ENCODE data around the gene PZP. TPM values are rescaled to one million over a fixed set of nuclear protein-coding genes. Genes with fewer than 3 reads are reported as not detected.
A peak's percentile ranks its signal among the peaks of the same experiment; 100 is the strongest.
"Not testable (repeated sequence)": the region's sequence is repeated elsewhere in the genome, so short reads cannot be mapped to it uniquely, and the experiment has no call there.

PZP gene
- total RNA-seq, 1 experiment from 2014 or later: not detected

- no peak for DNase-seq
- no peak overlapping the region for H3K4me3 ChIP-seq (ENCODE audit: insufficient read depth, low read depth, low read length)
- no peaks in the 10 kb centered on the region for H3K36me3 ChIP-seq (replicated peaks; ENCODE audit: control insufficient read depth, insufficient read depth, low read length)
- H3K27me3 ChIP-seq (ENCODE audit: control insufficient read depth, insufficient read depth, low read length): no peaks in the 10 kb centered on the region
Observed at GRCh38 chr12:9227950-9228349, 19.8 kb upstream of the PZP start.

GRCh38 chr12:9223830-9224229, 15.6 kb upstream of the PZP start:
- no peak for DNase-seq
- no peaks in the 10 kb centered on the region for H3K36me3 ChIP-seq (replicated peaks; ENCODE audit: control insufficient read depth, insufficient read depth, low read length)

GRCh38 chr12:9221483-9221882, 13.3 kb upstream of the PZP start:
- no peaks in the 10 kb centered on the region for H3K36me3 ChIP-seq (replicated peaks; ENCODE audit: control insufficient read depth, insufficient read depth, low read length)
- H3K27me3 ChIP-seq (ENCODE audit: control insufficient read depth, insufficient read depth, low read length): no peaks in the 10 kb centered on the region
- no peak overlapping the region for H3K4me3 ChIP-seq (ENCODE audit: insufficient read depth, low read depth, low read length)
- no peak for DNase-seq

More at GRCh38 chr12:9223830-9224229, 15.6 kb upstream of the PZP start:
- Histone ChIP-seq H3K27me3 (ENCODE audit: control insufficient read depth, insufficient read depth, low read length) (no peaks in the 10 kb centered on the region), H3K4me3 (ENCODE audit: insufficient read depth, low read depth, low read length) (no peak overlapping the region)

GRCh38 chr12:9221011-9221410, 12.8 kb upstream of the PZP start:
- DNase-seq; H3K36me3 ChIP-seq (replicated peaks; ENCODE audit: control insufficient read depth, insufficient read depth, low read length); H3K27me3 ChIP-seq (ENCODE audit: control insufficient read depth, insufficient read depth, low read length); H3K4me3 ChIP-seq (ENCODE audit: insufficient read depth, low read depth, low read length): not testable (repeated sequence)

GRCh38 chr12:9214534-9214933, 6.3 kb upstream of the PZP start:
- H3K27me3 ChIP-seq (ENCODE audit: control insufficient read depth, insufficient read depth, low read length): no peaks in the 10 kb centered on the region
- H3K36me3 ChIP-seq (replicated peaks; ENCODE audit: control insufficient read depth, insufficient read depth, low read length): no peaks in the 10 kb centered on the region
- no peak for DNase-seq
- no peak overlapping the region for H3K4me3 ChIP-seq (ENCODE audit: insufficient read depth, low read depth, low read length)

- DNase-seq: no peak
- no peak overlapping the region for H3K4me3 ChIP-seq (ENCODE audit: insufficient read depth, low read depth, low read length)
- no peaks in the 10 kb centered on the region for H3K36me3 ChIP-seq (replicated peaks; ENCODE audit: control insufficient read depth, insufficient read depth, low read length)
- no peaks in the 10 kb centered on the region for H3K27me3 ChIP-seq (ENCODE audit: control insufficient read depth, insufficient read depth, low read length)
Observed at GRCh38 chr12:9211687-9212086, 3.5 kb upstream of the PZP start.

GRCh38 chr12:9204380-9204779, 3.8 kb downstream of the PZP start:
- DNase-seq: no peak
- H3K27me3 ChIP-seq (ENCODE audit: control insufficient read depth, insufficient read depth, low read length): no peaks in the 10 kb centered on the region
- H3K36me3 ChIP-seq (replicated peaks; ENCODE audit: control insufficient read depth, insufficient read depth, low read length): no peaks in the 10 kb centered on the region
- H3K4me3 ChIP-seq (ENCODE audit: insufficient read depth, low read depth, low read length): no peak overlapping the region

- H3K27me3 ChIP-seq (ENCODE audit: control insufficient read depth, insufficient read depth, low read length): no peaks in the 10 kb centered on the region
- H3K36me3 ChIP-seq (replicated peaks; ENCODE audit: control insufficient read depth, insufficient read depth, low read length): no peaks in the 10 kb centered on the region
- DNase-seq: no peak
- no peak overlapping the region for H3K4me3 ChIP-seq (ENCODE audit: insufficient read depth, low read depth, low read length)
Observed at GRCh38 chr12:9198012-9198411, 10.2 kb downstream of the PZP start.

- DNase-seq: no peak
- H3K27me3 ChIP-seq (ENCODE audit: control insufficient read depth, insufficient read depth, low read length): no peaks in the 10 kb centered on the region
- H3K36me3 ChIP-seq (replicated peaks; ENCODE audit: control insufficient read depth, insufficient read depth, low read length): no peaks in the 10 kb centered on the region
- no peak overlapping the region for H3K4me3 ChIP-seq (ENCODE audit: insufficient read depth, low read depth, low read length)
Observed at GRCh38 chr12:9184276-9184675, 23.9 kb downstream of the PZP start.

- no peak for DNase-seq
- H3K27me3 ChIP-seq (ENCODE audit: control insufficient read depth, insufficient read depth, low read length): no peaks in the 10 kb centered on the region
- H3K4me3 ChIP-seq (ENCODE audit: insufficient read depth, low read depth, low read length): no peak overlapping the region
- no peaks in the 10 kb centered on the region for H3K36me3 ChIP-seq (replicated peaks; ENCODE audit: control insufficient read depth, insufficient read depth, low read length)
Observed at GRCh38 chr12:9180810-9181209, 27.4 kb downstream of the PZP start.

GRCh38 chr12:9179781-9180180, 28.4 kb downstream of the PZP start:
- H3K36me3 ChIP-seq (replicated peaks; ENCODE audit: control insufficient read depth, insufficient read depth, low read length): no peaks in the 10 kb centered on the region
- DNase-seq: no peak
- H3K4me3 ChIP-seq (ENCODE audit: insufficient read depth, low read depth, low read length): no peak overlapping the region
- no peaks in the 10 kb centered on the region for H3K27me3 ChIP-seq (ENCODE audit: control insufficient read depth, insufficient read depth, low read length)

GRCh38 chr12:9169979-9170634, 38.1 kb downstream of the PZP start:
- Histone ChIP-seq H3K36me3 (replicated peaks; ENCODE audit: control insufficient read depth, insufficient read depth, low read length) (no peaks in the 10 kb centered on the region), H3K4me3 (ENCODE audit: insufficient read depth, low read depth, low read length) (no peak overlapping the region), H3K27me3 (ENCODE audit: control insufficient read depth, insufficient read depth, low read length) (no peaks in the 10 kb centered on the region)
- DNase-seq: no peak

GRCh38 chr12:9167345-9167744, 40.9 kb downstream of the PZP start:
- not testable (repeated sequence) for H3K27me3 ChIP-seq (ENCODE audit: control insufficient read depth, insufficient read depth, low read length); DNase-seq; H3K4me3 ChIP-seq (ENCODE audit: insufficient read depth, low read depth, low read length)

GRCh38 chr12:9163392-9163791, 44.8 kb downstream of the PZP start:
- DNase-seq: no peak
- Histone ChIP-seq H3K27me3 (ENCODE audit: control insufficient read depth, insufficient read depth, low read length) (no peaks in the 10 kb centered on the region), H3K4me3 (ENCODE audit: insufficient read depth, low read depth, low read length) (no peak overlapping the region), H3K36me3 (replicated peaks; ENCODE audit: control insufficient read depth, insufficient read depth, low read length) (no peaks in the 10 kb centered on the region)

More at GRCh38 chr12:9167345-9167744, 40.9 kb downstream of the PZP start:
- H3K36me3 ChIP-seq (replicated peaks; ENCODE audit: control insufficient read depth, insufficient read depth, low read length): not testable (repeated sequence)

- Histone ChIP-seq H3K27me3 (ENCODE audit: control insufficient read depth, insufficient read depth, low read length) (no peaks in the 10 kb centered on the region), H3K36me3 (replicated peaks; ENCODE audit: control insufficient read depth, insufficient read depth, low read length) (no peaks in the 10 kb centered on the region), H3K4me3 (ENCODE audit: insufficient read depth, low read depth, low read length) (no peak overlapping the region)
- DNase-seq: no peak
Observed at GRCh38 chr12:9156119-9156518, 52.1 kb downstream of the PZP start.

- H3K36me3 ChIP-seq (replicated peaks; ENCODE audit: control insufficient read depth, insufficient read depth, low read length): no peaks in the 10 kb centered on the region
- peak; percentile 42 for DNase-seq
- no peaks in the 10 kb centered on the region for H3K27me3 ChIP-seq (ENCODE audit: control insufficient read depth, insufficient read depth, low read length)
- no peak overlapping the region for H3K4me3 ChIP-seq (ENCODE audit: insufficient read depth, low read depth, low read length)
Observed at GRCh38 chr12:9149372-9149771, 58.8 kb downstream of the PZP start.

Data from H7 (cell line).